Measurements from ENCODE around the gene SLC12A1.

DNA sequence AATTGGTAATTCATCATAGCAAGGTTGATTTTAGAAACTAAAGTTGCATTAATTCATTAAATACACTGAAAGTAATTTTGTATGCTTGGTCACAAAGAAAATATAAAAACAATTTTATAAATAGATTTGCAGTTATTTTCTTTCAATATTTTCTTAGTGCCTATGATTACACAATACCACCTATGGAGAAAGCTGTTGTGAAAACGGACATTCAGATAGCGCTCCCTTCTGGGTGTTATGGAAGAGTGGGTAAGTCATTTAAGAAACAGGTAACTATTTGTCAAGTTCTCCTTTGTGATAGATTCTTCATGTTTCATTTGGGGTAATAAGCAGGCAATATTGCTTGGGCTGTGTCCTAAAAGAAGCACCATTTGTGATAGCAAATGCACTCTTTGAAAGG lies 128.2 kb downstream of the SLC12A1 start:
- TF ChIP-seq, protein P1, sequence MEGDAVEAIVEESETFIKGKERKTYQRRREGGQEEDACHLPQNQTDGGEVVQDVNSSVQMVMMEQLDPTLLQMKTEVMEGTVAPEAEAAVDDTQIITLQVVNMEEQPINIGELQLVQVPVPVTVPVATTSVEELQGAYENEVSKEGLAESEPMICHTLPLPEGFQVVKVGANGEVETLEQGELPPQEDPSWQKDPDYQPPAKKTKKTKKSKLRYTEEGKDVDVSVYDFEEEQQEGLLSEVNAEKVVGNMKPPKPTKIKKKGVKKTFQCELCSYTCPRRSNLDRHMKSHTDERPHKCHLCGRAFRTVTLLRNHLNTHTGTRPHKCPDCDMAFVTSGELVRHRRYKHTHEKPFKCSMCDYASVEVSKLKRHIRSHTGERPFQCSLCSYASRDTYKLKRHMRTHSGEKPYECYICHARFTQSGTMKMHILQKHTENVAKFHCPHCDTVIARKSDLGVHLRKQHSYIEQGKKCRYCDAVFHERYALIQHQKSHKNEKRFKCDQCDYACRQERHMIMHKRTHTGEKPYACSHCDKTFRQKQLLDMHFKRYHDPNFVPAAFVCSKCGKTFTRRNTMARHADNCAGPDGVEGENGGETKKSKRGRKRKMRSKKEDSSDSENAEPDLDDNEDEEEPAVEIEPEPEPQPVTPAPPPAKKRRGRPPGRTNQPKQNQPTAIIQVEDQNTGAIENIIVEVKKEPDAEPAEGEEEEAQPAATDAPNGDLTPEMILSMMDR (IDR thresholded peaks at IDR 0.05): no peak
- no peak for TF ChIP-seq POLR2A (IDR thresholded peaks at IDR 0.05)

Data from right lobe of liver (tissue), 4 donors.